Neutrophil (primary cell): Measurements from ENCODE around the gene IQCF5.

Experiments used
- H3K27ac ChIP-seq: fragments of 200-600 bp; sonication (generic); 2 replicates; pipeline ENCODE4 v1.5.1; 2016; ENCODE audit warnings: mild to moderate bottlenecking, moderate library complexity
- H3K27me3 ChIP-seq: fragments of 200-600 bp; sonication (generic); 2 replicates; pipeline ENCODE4 v1.6.0; 2016; ENCODE audit warnings: mild to moderate bottlenecking
- H3K36me3 ChIP-seq: fragments of 200-600 bp; sonication (generic); 2 replicates; pipeline ENCODE4 v1.5.1; 2017
- H3K4me1 ChIP-seq, 2 experiments: fragments of 200-600 bp in 1 of 2; sonication (generic) in 1 of 2; 1 replicate in 1 of 2; 2 replicates in 1 of 2; pipeline versions ENCODE4 v1.5.1 to v1.6.1; 2013 to 2016; ENCODE audit warnings: low read depth in 1 of 2, low read length in 1 of 2, mild to moderate bottlenecking in 1 of 2, moderate library complexity in 1 of 2; ENCODE audit not compliant: control insufficient read depth in 1 of 2, insufficient read depth in 1 of 2
- H3K4me3 ChIP-seq, 2 experiments: fragments of 200-600 bp in 1 of 2; sonication (generic) in 1 of 2; 1 replicate in 1 of 2; 2 replicates in 1 of 2; pipeline ENCODE4 v1.5.1; 2013 to 2016; ENCODE audit warnings: low read depth in 1 of 2, low read length in 1 of 2, mild to moderate bottlenecking in 1 of 2, moderate library complexity in 1 of 2
- H3K9me3 ChIP-seq: fragments of 200-600 bp; sonication (generic); 2 replicates; pipeline ENCODE4 v1.5.1; 2016
- CTCF ChIP-seq: fragments of 200-600 bp; sonication (generic); IDR thresholded peaks from 2 replicates; pipeline ENCODE4 v1.5.1; 2016; ENCODE audit warnings: antibody characterized with exemption

The IQCF5 gene

GRCh38 chr3:51897391-51897790 lies 22.0 kb upstream of the IQCF5 start:
- Histone ChIP-seq H3K27ac (no peak overlapping the region), H3K4me1 (no peaks in the 10 kb centered on the region), H3K4me3 (no peak overlapping the region), H3K9me3 (no peaks in the 10 kb centered on the region), H3K27me3 (peaks cover 70% of the 10 kb centered on the region), H3K36me3 (no peaks in the 10 kb centered on the region)
- no peak for TF ChIP-seq CTCF

GRCh38 chr3:51896607-51897305 lies 21.4 kb upstream of the IQCF5 start:
- peaks cover 76% of the 10 kb centered on the region for H3K27me3 ChIP-seq
- no peak overlapping the region for H3K27ac ChIP-seq
- TF ChIP-seq CTCF = no peak
- no peaks in the 10 kb centered on the region for H3K9me3 ChIP-seq
- H3K36me3 ChIP-seq = no peaks in the 10 kb centered on the region
- H3K4me1 ChIP-seq = no peaks in the 10 kb centered on the region
- no peak overlapping the region for H3K4me3 ChIP-seq

GRCh38 chr3:51894939-51895338 lies 19.5 kb upstream of the IQCF5 start:
- Histone ChIP-seq H3K9me3 (no peaks in the 10 kb centered on the region), H3K36me3 (no peaks in the 10 kb centered on the region), H3K27me3 (peaks cover 78% of the 10 kb centered on the region), H3K4me3 (no peak overlapping the region), H3K4me1 (no peaks in the 10 kb centered on the region), H3K27ac (no peak overlapping the region)
- no peak for TF ChIP-seq CTCF

- no peak overlapping the region for H3K4me3 ChIP-seq
- no peaks in the 10 kb centered on the region for H3K36me3 ChIP-seq
- no peak overlapping the region for H3K27ac ChIP-seq
- H3K27me3 ChIP-seq = peaks cover 75% of the 10 kb centered on the region
- no peaks in the 10 kb centered on the region for H3K4me1 ChIP-seq
- no peak for TF ChIP-seq CTCF
- no peaks in the 10 kb centered on the region for H3K9me3 ChIP-seq
Observed at GRCh38 chr3:51894391-51894790, 19.0 kb upstream of the IQCF5 start.

GRCh38 chr3:51891242-51892039 lies 16.0 kb upstream of the IQCF5 start:
- Histone ChIP-seq H3K36me3 (no peaks in the 10 kb centered on the region), H3K27me3 (peaks cover 53% of the 10 kb centered on the region), H3K4me3 (no peak overlapping the region), H3K27ac (no peak overlapping the region), H3K9me3 (no peaks in the 10 kb centered on the region), H3K4me1 (no peaks in the 10 kb centered on the region)
- TF ChIP-seq CTCF = no peak
